ENCODE data around the gene NQO1.
A peak's percentile ranks its signal among the peaks of the same experiment; 100 is the strongest.
"Not testable (repeated sequence)": the region's sequence is repeated elsewhere in the genome, so short reads cannot be mapped to it uniquely, and the experiment has no call there.

NQO1 gene

GRCh38 chr16:69741951-69742904 is 15.9 kb upstream of the NQO1 start:
- no peak for DNase-seq (ENCODE audit: low spot score)

- no peak for DNase-seq (ENCODE audit: low spot score)
These were observed 15.2 kb upstream of the NQO1 start for GRCh38 chr16:69741519-69741918.

DNA sequence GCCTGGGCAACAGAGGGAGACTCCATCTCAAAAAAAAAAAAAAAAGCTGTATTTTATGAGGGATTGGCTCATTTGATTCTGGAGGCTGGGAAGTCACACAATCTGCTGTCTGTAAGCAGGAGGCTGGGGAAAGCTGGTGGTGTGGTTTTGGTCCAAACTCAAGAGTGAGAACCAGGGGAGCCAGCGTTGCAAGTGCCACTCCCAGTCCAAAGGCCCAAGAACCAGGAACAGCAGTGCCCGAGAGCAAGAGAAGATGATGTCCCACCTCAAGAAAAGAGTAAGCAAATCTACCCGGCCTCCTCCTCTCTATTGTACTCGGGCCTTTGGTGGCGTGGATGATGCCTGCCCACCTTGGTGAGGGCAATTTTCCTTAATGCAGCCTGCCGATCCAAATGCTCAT is 5.7 kb upstream of the NQO1 start:
- DNase-seq (ENCODE audit: low spot score): no peak

- not testable (repeated sequence) for DNase-seq (ENCODE audit: low spot score)
These were observed 4.9 kb upstream of the NQO1 start for GRCh38 chr16:69731280-69731679.

- not testable (repeated sequence) for DNase-seq (ENCODE audit: low spot score)
These were observed 2.7 kb upstream of the NQO1 start for GRCh38 chr16:69729030-69729429.

DNA sequence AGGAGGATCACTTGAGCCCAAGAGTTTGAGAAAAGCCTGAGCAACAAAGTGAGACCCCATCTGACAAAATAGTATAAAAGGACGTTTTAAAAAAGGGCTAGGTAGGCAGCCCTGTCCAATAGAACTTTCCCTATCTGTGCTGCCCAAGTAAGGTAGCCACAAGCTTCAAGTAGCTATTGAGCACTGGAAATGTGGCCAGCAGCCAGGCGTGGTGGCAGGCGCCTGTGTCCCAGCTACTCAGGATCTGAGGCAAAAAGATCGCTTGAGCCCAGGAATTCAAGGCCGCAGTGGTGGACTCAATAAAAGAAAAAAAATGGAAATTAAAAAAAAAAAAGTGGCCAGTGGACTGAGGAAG is 1.5 kb upstream of the NQO1 start:
- DNase-seq (ENCODE audit: low spot score): no peak

GRCh38 chr16:69725480-69726312 is 664 bp downstream of the NQO1 start:
- DNase-seq (ENCODE audit: low spot score): no peak

GRCh38 chr16:69724981-69725479 is 1.3 kb downstream of the NQO1 start:
- no peak for DNase-seq (ENCODE audit: low spot score)

GRCh38 chr16:69724414-69724873 is 1.9 kb downstream of the NQO1 start:
- no peak for DNase-seq (ENCODE audit: low spot score)

DNA sequence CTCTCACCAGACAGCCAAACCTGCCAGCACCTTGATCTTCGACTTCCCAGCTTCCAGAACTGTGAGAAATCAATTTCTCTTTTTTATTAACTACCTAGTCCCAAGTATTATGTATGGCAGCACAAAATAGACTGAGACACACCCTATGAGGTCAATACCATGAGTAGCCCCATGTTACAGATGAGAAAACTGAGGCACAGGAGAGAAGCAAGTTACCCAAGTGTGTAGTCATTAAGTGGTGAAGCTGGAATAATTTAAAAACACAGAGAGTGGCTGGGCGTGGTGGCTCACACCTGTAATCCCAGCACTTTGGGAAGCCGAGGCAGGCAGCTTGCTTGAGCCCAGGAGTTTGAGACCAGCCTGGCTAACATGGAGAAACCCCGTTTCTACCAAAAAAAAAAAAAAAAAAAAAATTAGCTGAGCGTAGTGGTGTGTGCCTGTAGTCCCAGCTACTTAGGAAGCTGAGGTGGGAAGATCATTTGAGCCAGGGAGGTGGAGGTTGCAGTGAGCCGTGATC is 4.9 kb downstream of the NQO1 start:
- DNase-seq (ENCODE audit: low spot score): no peak

DNA sequence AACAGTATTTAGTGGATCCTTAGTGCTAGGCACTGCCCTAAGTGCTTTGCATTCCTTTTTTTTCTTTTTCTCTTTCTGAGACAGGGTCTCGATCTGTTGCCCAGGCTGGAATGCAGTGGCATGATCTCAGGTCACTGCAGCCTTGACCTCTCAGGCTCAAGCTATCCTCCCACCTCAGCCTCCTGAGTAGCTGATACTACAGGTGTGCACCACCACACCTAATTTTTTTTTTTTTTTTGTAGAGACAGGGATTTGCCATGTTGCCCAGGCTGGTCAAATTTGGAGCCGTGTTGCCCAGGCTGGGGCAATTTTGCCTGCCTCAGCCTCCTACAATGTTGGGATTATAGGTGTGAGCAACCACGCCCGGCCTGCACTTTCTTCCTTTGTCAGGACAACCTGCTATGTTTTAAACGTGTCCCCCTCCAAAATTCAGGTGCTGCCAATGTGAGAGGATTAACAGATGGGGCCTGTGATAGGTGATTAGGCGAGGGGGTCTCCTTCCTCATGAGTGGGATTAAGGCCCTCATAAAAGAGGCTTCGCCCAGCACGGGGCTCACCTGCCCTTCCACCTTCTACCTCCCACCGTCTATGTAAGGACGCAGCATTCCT is 5.4 kb downstream of the NQO1 start:
- DNase-seq (ENCODE audit: low spot score): no peak

- no peak for DNase-seq (ENCODE audit: low spot score)
These were observed 8.1 kb downstream of the NQO1 start for GRCh38 chr16:69718111-69718764.

GRCh38 chr16:69717066-69717465 is 9.3 kb downstream of the NQO1 start:
- no peak for DNase-seq (ENCODE audit: low spot score)

- DNase-seq (ENCODE audit: low spot score): no peak
These were observed 13.3 kb downstream of the NQO1 start for GRCh38 chr16:69712914-69713581.

GRCh38 chr16:69712277-69712676 is 14.1 kb downstream of the NQO1 start:
- no peak for DNase-seq (ENCODE audit: low spot score)

DNA sequence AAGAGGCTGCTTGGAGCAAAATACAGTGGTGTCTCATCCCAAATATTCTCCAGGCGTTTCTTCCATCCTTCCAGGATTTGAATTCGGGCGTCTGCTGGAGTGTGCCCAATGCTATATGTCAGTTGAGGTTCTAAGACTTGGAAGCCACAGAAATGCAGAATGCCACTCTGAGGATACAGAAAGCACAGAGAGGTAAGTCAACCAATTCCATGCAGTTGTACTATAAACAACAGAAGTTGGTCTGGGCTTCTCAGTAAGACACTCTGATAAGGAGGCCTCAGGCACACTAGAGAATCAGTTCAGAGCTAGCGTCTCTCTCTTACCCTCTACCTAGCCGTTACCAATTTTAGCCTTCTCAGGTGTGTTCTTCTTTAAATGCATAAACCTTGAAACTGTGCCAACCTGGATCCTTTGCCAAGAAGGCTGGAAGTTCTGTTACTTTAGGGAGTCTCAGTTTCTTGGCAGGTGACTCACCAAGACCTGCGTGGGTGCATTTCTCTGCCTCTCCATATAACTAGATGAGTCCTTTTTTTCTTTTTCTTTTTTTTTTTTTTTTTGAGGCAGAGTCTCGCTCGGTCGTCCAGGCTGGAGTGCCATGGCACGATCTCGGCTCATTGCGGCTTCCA is 15.1 kb downstream of the NQO1 start:
- DNase-seq (ENCODE audit: low spot score): no peak

GRCh38 chr16:69709456-69710084 is 16.8 kb downstream of the NQO1 start:
- peak; percentile 60 for DNase-seq (ENCODE audit: low spot score)

GRCh38 chr16:69707920-69708683 is 18.3 kb downstream of the NQO1 start:
- DNase-seq (ENCODE audit: low spot score): no peak

- no peak for DNase-seq (ENCODE audit: low spot score)
These were observed 19.4 kb downstream of the NQO1 start for GRCh38 chr16:69706975-69707340.
